Breast epithelium (tissue), 4 donors: ENCODE data around the gene DLG1. TPM values are rescaled to one million over a fixed set of nuclear protein-coding genes. Genes with fewer than 3 reads are reported as not detected.

Source experiments
- DNase-seq, 2 donors: peaks; one replicate each; pipeline ENCODE4 v3.0.0-alpha.2; 2019; ENCODE audit warnings: low spot score in 2 of 2
- H3K27ac ChIP-seq, 2 donors: fragments of 200-600 bp; sonication (generic) in 1 of 2; one replicate each; pipeline ENCODE4 v1.5.1; 2016 to 2019; ENCODE audit warnings: mild to moderate bottlenecking in 1 of 2
- H3K27me3 ChIP-seq, 2 donors: fragments of 200-600 bp; sonication (generic) in 1 of 2; one replicate each; pipeline versions ENCODE4 v1.5.1 to v1.6.0; 2017 to 2019; ENCODE audit warnings: control low read depth in 1 of 2, mild to moderate bottlenecking in 1 of 2
- H3K36me3 ChIP-seq: fragments of 200-600 bp; one replicate; pipeline ENCODE4 v1.5.1; 2019
- H3K4me1 ChIP-seq, 2 donors: fragments of 200-600 bp; sonication (generic); one replicate each; pipeline ENCODE4 v1.5.1; 2016 to 2019; ENCODE audit warnings: control low read depth in 1 of 2
- H3K4me3 ChIP-seq, 3 donors: fragments of 200-600 bp; sonication (generic); 1 replicate in 2 of 3; 2 replicates in 1 of 3; pipeline ENCODE4 v1.5.1; 2016 to 2019; ENCODE audit warnings: mild to moderate bottlenecking in 3 of 3, moderate library complexity in 2 of 3
- H3K9me3 ChIP-seq, 2 donors: fragments of 200-600 bp; sonication (generic) in 1 of 2; one replicate each; pipeline ENCODE4 v1.5.1; 2016 to 2019; ENCODE audit warnings: control low read depth in 1 of 2
- CTCF ChIP-seq, 3 donors: fragments of 450-650 bp; IDR thresholded peaks; one replicate each; pipeline ENCODE4 v1.5.1; 2016 to 2017; ENCODE audit warnings: antibody characterized with exemption in 3 of 3, mild to moderate bottlenecking in 3 of 3, moderate library complexity in 3 of 3
- POLR2A ChIP-seq: fragments of 450-650 bp; IDR thresholded peaks from one replicate; pipeline ENCODE4 v1.6.1; 2016; ENCODE audit warnings: antibody characterized with exemption, mild to moderate bottlenecking, moderate library complexity
- POLR2AphosphoS5 ChIP-seq, 3 donors: sonication (generic); formaldehyde crosslinking; IDR thresholded peaks; one replicate each; pipeline ENCODE4 v1.6.1; 2017; ENCODE audit warnings: antibody characterized with exemption in 3 of 3
- intact Hi-C: fragments of 100-400 bp; cut with DNase I; formaldehyde crosslinking; loops from one replicate; pipeline ENCODE4 v1.15.1; 2023; ENCODE audit warnings: low total_unique reads
- total RNA-seq, 3 donors: library from RNA; depleted of rRNA; stranded (reverse); fragments of >200 nt; gene quantifications; one replicate each; pipeline ENCODE4 v1.1.0, GENCODE V29; 2016

Gene DLG1
- total RNA-seq, 3 donors from 2014 or later: 76.0 to 100 (median 76.7) TPM

- Histone ChIP-seq H3K27ac (no peak overlapping the region), H3K4me1 (no peaks in the 10 kb centered on the region), H3K4me3 (no peak overlapping the region), H3K27me3 (no peaks in the 10 kb centered on the region), H3K36me3 (no peaks in the 10 kb centered on the region), H3K9me3 (peaks cover 0 to 7% of the 10 kb centered on the region in 2 donors)
- TF ChIP-seq CTCF (IDR thresholded peaks at IDR 0.05) (no peak), POLR2A (no peak), POLR2AphosphoS5 (IDR thresholded peaks at IDR 0.05) (no peak)
- intact Hi-C loops: no loop called here
- DNase-seq: no peak
Measured at GRCh38 chr3:197236362-197236761, 62.0 kb downstream of the DLG1 start.

GRCh38 chr3:197234947-197235914 is 63.2 kb downstream of the DLG1 start:
- Histone ChIP-seq H3K4me1 (no peaks in the 10 kb centered on the region), H3K27ac (no peak overlapping the region), H3K36me3 (no peaks in the 10 kb centered on the region), H3K4me3 (no peak overlapping the region), H3K9me3 (no peaks in the 10 kb centered on the region), H3K27me3 (no peaks in the 10 kb centered on the region)
- TF ChIP-seq POLR2A: no peak
- TF ChIP-seq POLR2AphosphoS5 (IDR thresholded peaks at IDR 0.05): no peak
- no peak for TF ChIP-seq CTCF (IDR thresholded peaks at IDR 0.05)
- no peak for DNase-seq
- intact Hi-C loops: no loop called here

- no peak for DNase-seq
- no peak for TF ChIP-seq POLR2A
Measured at GRCh38 chr3:197231321-197231720, 67.1 kb downstream of the DLG1 start.

GRCh38 chr3:197229836-197230235 is 68.6 kb downstream of the DLG1 start:
- no peaks in the 10 kb centered on the region for H3K4me1 ChIP-seq
- intact Hi-C loops: no loop called here
- H3K27me3 ChIP-seq: no peaks in the 10 kb centered on the region
- no peaks in the 10 kb centered on the region for H3K9me3 ChIP-seq
- no peak overlapping the region for H3K27ac ChIP-seq
- no peaks in the 10 kb centered on the region for H3K36me3 ChIP-seq
- no peak overlapping the region for H3K4me3 ChIP-seq
- DNase-seq: no peak
- TF ChIP-seq POLR2AphosphoS5 (IDR thresholded peaks at IDR 0.05) (no peak), POLR2A (no peak), CTCF (IDR thresholded peaks at IDR 0.05) (no peak)

More at GRCh38 chr3:197231321-197231720, 67.1 kb downstream of the DLG1 start:
- Histone ChIP-seq H3K36me3 (no peaks in the 10 kb centered on the region), H3K4me1 (no peaks in the 10 kb centered on the region), H3K9me3 (no peaks in the 10 kb centered on the region), H3K27ac (no peak overlapping the region), H3K27me3 (no peaks in the 10 kb centered on the region), H3K4me3 (no peak overlapping the region)
- intact Hi-C loops: no loop called here

GRCh38 chr3:197229178-197229577 is 69.2 kb downstream of the DLG1 start:
- Histone ChIP-seq H3K4me3 (no peak overlapping the region), H3K27me3 (no peaks in the 10 kb centered on the region), H3K27ac (no peak overlapping the region), H3K4me1 (no peaks in the 10 kb centered on the region), H3K36me3 (no peaks in the 10 kb centered on the region), H3K9me3 (no peaks in the 10 kb centered on the region)
- TF ChIP-seq CTCF (IDR thresholded peaks at IDR 0.05) (no peak), POLR2AphosphoS5 (IDR thresholded peaks at IDR 0.05) (no peak), POLR2A (no peak)
- intact Hi-C loops: no loop called here
- no peak for DNase-seq
